ENCODE measurements around the gene C12orf42.

DNA sequence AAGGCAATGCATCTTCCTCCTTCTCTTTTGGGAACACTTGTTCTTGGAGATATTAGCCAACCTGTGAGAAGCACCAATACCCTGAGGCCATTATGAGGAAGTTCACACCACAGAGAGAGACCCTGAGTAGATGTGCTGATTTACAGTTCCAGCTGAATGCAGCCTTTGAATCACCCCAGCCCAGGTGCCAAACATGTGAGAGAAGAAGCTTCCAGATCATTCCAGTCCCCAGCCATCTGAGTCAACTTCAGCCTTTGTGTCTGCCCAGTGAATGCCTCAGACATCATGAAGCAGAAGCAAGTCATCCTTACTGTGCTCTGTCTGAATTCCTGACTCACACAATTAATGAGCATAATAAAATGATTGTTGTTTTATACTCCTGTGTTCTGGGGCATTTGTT lies 25.1 kb downstream of the C12orf42 start:
- no peak for TF ChIP-seq CTCF (conservative IDR thresholded peaks at IDR 0.05; ENCODE audit: low read depth, low read length)
- TF ChIP-seq POLR2A (IDR thresholded peaks at IDR 0.05; ENCODE audit: low read depth, low read length), result no peak
- TF ChIP-seq BHLHE40 (IDR thresholded peaks at IDR 0.05; ENCODE audit: low read depth, low read length), result no peak
- TF ChIP-seq CEBPB (IDR thresholded peaks at IDR 0.05; ENCODE audit: low read depth, low read length), result no peak

Measured in IMR-90 (cell line).